HG03520 (cell line): ENCODE measurements around the gene MAP3K9.

ENCODE experiments used
- ATAC-seq: cut with Tn5 transposase; IDR thresholded peaks from one replicate; pipeline ENCODE4 v1.9.1; 2021; ENCODE audit warnings: mild to moderate bottlenecking, moderate library complexity; ENCODE audit not compliant: unreplicated experiment

Gene MAP3K9

GRCh38 chr14:70821584-70822529, 12.5 kb upstream of the MAP3K9 start:
- ATAC-seq: no peak

- ATAC-seq: no peak
Measured at GRCh38 chr14:70816525-70816924, 7.2 kb upstream of the MAP3K9 start.

GRCh38 chr14:70814466-70814865, 5.2 kb upstream of the MAP3K9 start:
- ATAC-seq: no peak

- ATAC-seq: no peak
Measured at GRCh38 chr14:70812124-70812818, 3.0 kb upstream of the MAP3K9 start.

- no peak for ATAC-seq
Measured at GRCh38 chr14:70811578-70811977, 2.3 kb upstream of the MAP3K9 start.

GRCh38 chr14:70811050-70811449, 1.7 kb upstream of the MAP3K9 start:
- ATAC-seq: no peak

- no peak for ATAC-seq
Measured at GRCh38 chr14:70810621-70811020, 1.3 kb upstream of the MAP3K9 start.

GRCh38 chr14:70808416-70809224, 693 bp downstream of the MAP3K9 start:
- peak; percentile 13 for ATAC-seq

GRCh38 chr14:70807898-70808415, 1.4 kb downstream of the MAP3K9 start:
- ATAC-seq: no peak

- ATAC-seq: no peak
Measured at GRCh38 chr14:70804556-70805162, 4.7 kb downstream of the MAP3K9 start.

GRCh38 chr14:70803321-70804310, 5.7 kb downstream of the MAP3K9 start:
- no peak for ATAC-seq

GRCh38 chr14:70802379-70802778, 6.9 kb downstream of the MAP3K9 start:
- no peak for ATAC-seq

- ATAC-seq: no peak
Measured at GRCh38 chr14:70801836-70802235, 7.5 kb downstream of the MAP3K9 start.

GRCh38 chr14:70796551-70796950, 12.8 kb downstream of the MAP3K9 start:
- no peak for ATAC-seq

- no peak for ATAC-seq
Measured at GRCh38 chr14:70794294-70794693, 15.0 kb downstream of the MAP3K9 start.

GRCh38 chr14:70793637-70794036, 15.7 kb downstream of the MAP3K9 start:
- ATAC-seq: no peak

- no peak for ATAC-seq
Measured at GRCh38 chr14:70792939-70793338, 16.4 kb downstream of the MAP3K9 start.

GRCh38 chr14:70791971-70792370, 17.3 kb downstream of the MAP3K9 start:
- no peak for ATAC-seq

- no peak for ATAC-seq
Measured at GRCh38 chr14:70789961-70790360, 19.4 kb downstream of the MAP3K9 start.
